GF-D8 (cell line): ENCODE data around the gene GABRB1.

Source experiments
- DNase-seq: peaks from one replicate; lab custom pipeline; 2025; lab: John Stamatoyannopoulos, UW

The GABRB1 gene

GRCh38 chr4:47118192-47118929 is 87.0 kb downstream of the GABRB1 start:
- no peak for DNase-seq

GRCh38 chr4:47120783-47121182 is 89.4 kb downstream of the GABRB1 start:
- no peak for DNase-seq

GRCh38 chr4:47122592-47123291 is 91.4 kb downstream of the GABRB1 start:
- DNase-seq = peak; percentile 7

- no peak for DNase-seq
Observed at GRCh38 chr4:47128991-47129390, 97.6 kb downstream of the GABRB1 start.

- DNase-seq = no peak
Observed at GRCh38 chr4:47135210-47135609, 103.8 kb downstream of the GABRB1 start.

- no peak for DNase-seq
Observed at GRCh38 chr4:47143261-47143660, 111.9 kb downstream of the GABRB1 start.

- no peak for DNase-seq
Observed at GRCh38 chr4:47145630-47146029, 114.3 kb downstream of the GABRB1 start.

- no peak for DNase-seq
Observed at GRCh38 chr4:47154816-47155370, 123.5 kb downstream of the GABRB1 start.

GRCh38 chr4:47155919-47156318 is 124.6 kb downstream of the GABRB1 start:
- no peak for DNase-seq

GRCh38 chr4:47160095-47160494 is 128.7 kb downstream of the GABRB1 start:
- peak; percentile 2 for DNase-seq

GRCh38 chr4:47167081-47168035 is 136.0 kb downstream of the GABRB1 start:
- DNase-seq = no peak

- DNase-seq = no peak
Observed at GRCh38 chr4:47184083-47184482, 152.7 kb downstream of the GABRB1 start.

- no peak for DNase-seq
Observed at GRCh38 chr4:47185761-47186160, 154.4 kb downstream of the GABRB1 start.

GRCh38 chr4:47187608-47188007 is 156.2 kb downstream of the GABRB1 start:
- no peak for DNase-seq

GRCh38 chr4:47193179-47193578 is 161.8 kb downstream of the GABRB1 start:
- no peak for DNase-seq

- DNase-seq = no peak
Observed at GRCh38 chr4:47194036-47194737, 162.8 kb downstream of the GABRB1 start.

GRCh38 chr4:47195706-47196105 is 164.3 kb downstream of the GABRB1 start:
- DNase-seq = no peak

- no peak for DNase-seq
Observed at GRCh38 chr4:47198791-47199190, 167.4 kb downstream of the GABRB1 start.

- DNase-seq = no peak
Observed at GRCh38 chr4:47203593-47203992, 172.2 kb downstream of the GABRB1 start.

GRCh38 chr4:47207555-47207954 is 176.2 kb downstream of the GABRB1 start:
- DNase-seq = no peak

GRCh38 chr4:47209833-47210232 is 178.5 kb downstream of the GABRB1 start:
- DNase-seq = no peak

- DNase-seq = no peak
Observed at GRCh38 chr4:47210828-47211227, 179.5 kb downstream of the GABRB1 start.
